SK-N-SH (cell line): ENCODE data around the gene GABARAPL2.

Experiments
- YY1 ChIP-seq: IDR thresholded peaks from 2 replicates; pipeline ENCODE4 v1.4.0; 2012; ENCODE audit warnings: low read depth, mild to moderate bottlenecking
- TF ChIP-seq, protein P1 (sequence below): fragments of 200-600 bp; sonication (generic); IDR thresholded peaks from 2 replicates; pipeline ENCODE4 v1.6.1; 2017; ENCODE audit warnings: antibody characterized with exemption, mild to moderate bottlenecking, moderate library complexity

DNA sequence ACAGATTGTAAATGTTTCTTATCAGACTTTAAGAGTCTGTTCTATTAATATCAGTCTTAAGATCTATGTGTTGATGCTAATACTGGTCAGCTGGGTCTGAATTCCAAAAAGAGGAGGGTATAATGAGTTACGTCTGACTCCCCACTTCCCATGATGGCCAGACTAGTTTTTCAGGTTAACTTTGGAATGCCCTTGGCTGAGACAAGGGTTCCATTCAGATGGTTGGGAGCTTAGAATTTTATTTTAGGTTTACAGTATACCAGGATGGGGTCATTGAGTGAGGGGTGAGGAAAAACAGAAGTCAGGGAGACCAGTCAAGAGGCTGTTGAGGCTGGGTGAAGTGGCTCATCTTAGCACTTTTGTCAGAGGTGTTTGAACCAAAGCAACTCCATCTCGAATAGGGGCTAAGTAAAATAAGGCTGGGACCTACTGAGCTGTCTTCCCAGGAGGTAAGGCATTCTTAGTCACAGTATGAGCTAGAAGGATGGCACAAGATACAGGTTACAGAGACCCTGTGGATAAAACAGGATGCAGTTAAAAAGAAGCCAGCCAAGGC, 7.3 kb upstream of the GABARAPL2 start:
- TF ChIP-seq YY1 = no peak
- TF ChIP-seq, protein P1, sequence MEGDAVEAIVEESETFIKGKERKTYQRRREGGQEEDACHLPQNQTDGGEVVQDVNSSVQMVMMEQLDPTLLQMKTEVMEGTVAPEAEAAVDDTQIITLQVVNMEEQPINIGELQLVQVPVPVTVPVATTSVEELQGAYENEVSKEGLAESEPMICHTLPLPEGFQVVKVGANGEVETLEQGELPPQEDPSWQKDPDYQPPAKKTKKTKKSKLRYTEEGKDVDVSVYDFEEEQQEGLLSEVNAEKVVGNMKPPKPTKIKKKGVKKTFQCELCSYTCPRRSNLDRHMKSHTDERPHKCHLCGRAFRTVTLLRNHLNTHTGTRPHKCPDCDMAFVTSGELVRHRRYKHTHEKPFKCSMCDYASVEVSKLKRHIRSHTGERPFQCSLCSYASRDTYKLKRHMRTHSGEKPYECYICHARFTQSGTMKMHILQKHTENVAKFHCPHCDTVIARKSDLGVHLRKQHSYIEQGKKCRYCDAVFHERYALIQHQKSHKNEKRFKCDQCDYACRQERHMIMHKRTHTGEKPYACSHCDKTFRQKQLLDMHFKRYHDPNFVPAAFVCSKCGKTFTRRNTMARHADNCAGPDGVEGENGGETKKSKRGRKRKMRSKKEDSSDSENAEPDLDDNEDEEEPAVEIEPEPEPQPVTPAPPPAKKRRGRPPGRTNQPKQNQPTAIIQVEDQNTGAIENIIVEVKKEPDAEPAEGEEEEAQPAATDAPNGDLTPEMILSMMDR = no peak
